ENCODE data around the gene ASL.
"Not testable (repeated sequence)": the region's sequence is repeated elsewhere in the genome, so short reads cannot be mapped to it uniquely, and the experiment has no call there.

The ASL gene

GRCh38 chr7:66119245-66119850 lies 43.7 kb downstream of the ASL start:
- no peak for DNase-seq (ENCODE audit: low spot score)

GRCh38 chr7:66123175-66123528 lies 47.5 kb downstream of the ASL start:
- DNase-seq (ENCODE audit: low spot score) = no peak

GRCh38 chr7:66124569-66124861 lies 48.9 kb downstream of the ASL start:
- DNase-seq (ENCODE audit: low spot score) = not testable (repeated sequence)

GRCh38 chr7:66125052-66125694 lies 49.6 kb downstream of the ASL start:
- peak; percentile 71 for DNase-seq (ENCODE audit: low spot score)

GRCh38 chr7:66125781-66126352 lies 50.2 kb downstream of the ASL start:
- peak; percentile 67 for DNase-seq (ENCODE audit: low spot score)

GRCh38 chr7:66127172-66127571 lies 51.6 kb downstream of the ASL start:
- not testable (repeated sequence) for DNase-seq (ENCODE audit: low spot score)

GRCh38 chr7:66138994-66139752 lies 63.6 kb downstream of the ASL start:
- DNase-seq (ENCODE audit: low spot score) = peak; percentile 90

- DNase-seq (ENCODE audit: low spot score) = no peak
Observed at GRCh38 chr7:66140924-66141323, 65.3 kb downstream of the ASL start.

- DNase-seq (ENCODE audit: low spot score) = no peak
Observed at GRCh38 chr7:66142334-66142733, 66.7 kb downstream of the ASL start.

- DNase-seq (ENCODE audit: low spot score) = no peak
Observed at GRCh38 chr7:66142996-66143395, 67.4 kb downstream of the ASL start.
